Trophoblast cell (in vitro differentiated cells and primary cell): ENCODE measurements around the gene LDB3.

Experiments
- DNase-seq, 2 donors: peaks; one replicate each; pipeline ENCODE4 v3.0.0-alpha.2; 2016
- H2AFZ ChIP-seq: 2 replicates; pipeline ENCODE4 v1.6.1; 2013; ENCODE audit warnings: low read length, moderate library complexity, mild to moderate bottlenecking; ENCODE audit not compliant: insufficient read depth, poor library complexity
- H2AK5ac ChIP-seq: 2 replicates; pipeline ENCODE4 v1.6.1; 2013; ENCODE audit warnings: mild to moderate bottlenecking, low read length
- H2BK120ac ChIP-seq: 2 replicates; pipeline ENCODE4 v1.6.1; 2013; ENCODE audit warnings: low read length, mild to moderate bottlenecking, moderate library complexity; ENCODE audit not compliant: insufficient read depth, poor library complexity
- H2BK12ac ChIP-seq: 2 replicates; pipeline ENCODE4 v1.6.1; 2013; ENCODE audit warnings: mild to moderate bottlenecking, low read length, moderate library complexity
- H2BK5ac ChIP-seq: 2 replicates; pipeline ENCODE4 v1.6.1; 2013; ENCODE audit warnings: low read length, low read depth, moderate library complexity, mild to moderate bottlenecking; ENCODE audit not compliant: poor library complexity
- H3K14ac ChIP-seq: 2 replicates; pipeline ENCODE4 v1.6.1; 2013; ENCODE audit warnings: mild to moderate bottlenecking, low read length
- H3K18ac ChIP-seq: 2 replicates; pipeline ENCODE4 v1.6.1; 2013; ENCODE audit warnings: mild to moderate bottlenecking, low read length
- H3K23ac ChIP-seq: 2 replicates; pipeline ENCODE4 v1.6.1; 2013; ENCODE audit warnings: low read length
- H3K27ac ChIP-seq: 2 replicates; pipeline ENCODE4 v1.5.1; 2013; ENCODE audit warnings: low read depth, mild to moderate bottlenecking, inconsistent platforms, low read length, moderate library complexity
- H3K27me3 ChIP-seq: 2 replicates; pipeline ENCODE4 v1.6.1; 2013; ENCODE audit warnings: inconsistent platforms, mild to moderate bottlenecking, low read length, moderate library complexity; ENCODE audit not compliant: insufficient read depth
- H3K36me3 ChIP-seq, 2 experiments: 1 replicate in 1 of 2; 2 replicates in 1 of 2; pipeline ENCODE4 v1.6.1; 2013; ENCODE audit warnings: low read length in 2 of 2, mild to moderate bottlenecking in 2 of 2, moderate library complexity in 1 of 2; ENCODE audit not compliant: insufficient read depth in 2 of 2, control insufficient read depth in 1 of 2
- H3K4ac ChIP-seq: 2 replicates; pipeline ENCODE4 v1.6.1; 2013; ENCODE audit warnings: low read depth, mild to moderate bottlenecking, low read length, moderate library complexity
- H3K4me1 ChIP-seq, 2 experiments: 1 replicate in 1 of 2; 2 replicates in 1 of 2; pipeline ENCODE4 v1.6.1; 2013; ENCODE audit warnings: low read length in 2 of 2, mild to moderate bottlenecking in 2 of 2, moderate library complexity in 1 of 2; ENCODE audit not compliant: insufficient read depth in 2 of 2, control insufficient read depth in 1 of 2
- H3K4me2 ChIP-seq: 2 replicates; pipeline ENCODE4 v1.6.1; 2013; ENCODE audit warnings: inconsistent platforms, mild to moderate bottlenecking, low read length, moderate library complexity
- H3K4me3 ChIP-seq: 2 replicates; pipeline ENCODE4 v1.5.1; 2013; ENCODE audit warnings: mild to moderate bottlenecking, low read depth, low read length, inconsistent platforms
- H3K79me1 ChIP-seq: one replicate; pipeline ENCODE4 v1.6.1; 2013; ENCODE audit warnings: low read length
- H3K79me2 ChIP-seq: 2 replicates; pipeline ENCODE4 v1.6.1; 2013; ENCODE audit warnings: low read length, mild to moderate bottlenecking; ENCODE audit not compliant: control insufficient read depth, insufficient read depth, poor library complexity
- H3K9ac ChIP-seq: 2 replicates; pipeline ENCODE4 v1.6.1; 2013; ENCODE audit warnings: mild to moderate bottlenecking, low read length
- H3K9me3 ChIP-seq: 2 replicates; pipeline ENCODE4 v1.6.1; 2013; ENCODE audit warnings: low read depth, mild to moderate bottlenecking, control low read depth, inconsistent platforms, low read length; ENCODE audit not compliant: insufficient read depth
- H4K12ac ChIP-seq: 2 replicates; pipeline ENCODE4 v1.6.1; 2013; ENCODE audit warnings: low read depth, mild to moderate bottlenecking, low read length, moderate library complexity
- H4K8ac ChIP-seq: 2 replicates; pipeline ENCODE4 v1.6.1; 2013; ENCODE audit warnings: low read depth, mild to moderate bottlenecking, low read length, moderate library complexity
- H4K91ac ChIP-seq: one replicate; pipeline ENCODE4 v1.6.1; 2013; ENCODE audit warnings: low read depth, mild to moderate bottlenecking, low read length, moderate library complexity
- WGBS: extraction: QIAGEN DNeasy Blood & Tissue Kit; methylation state at CpG from one replicate; pipeline ENCODE4 v1.1.7; 2013; ENCODE audit warnings: missing lambda C conversion rate; ENCODE audit not compliant: insufficient read length, insufficient coverage; ENCODE audit errors: extremely low coverage; 5-methylcytosine and 5-hydroxymethylcytosine counted together

LDB3 gene

GRCh38 chr10:86659721-86660453 lies 8.4 kb upstream of the LDB3 start:
- no peaks in the 10 kb centered on the region for H3K79me2 ChIP-seq
- no peaks in the 10 kb centered on the region for H3K27me3 ChIP-seq
- no peak overlapping the region for H4K12ac ChIP-seq
- H3K4me2 ChIP-seq = no peak overlapping the region
- no peak overlapping the region for H3K18ac ChIP-seq
- H2AK5ac ChIP-seq = no peak overlapping the region
- no peak overlapping the region for H2BK5ac ChIP-seq
- H3K4me3 ChIP-seq = no peak overlapping the region
- H2BK120ac ChIP-seq = no peak overlapping the region
- WGBS = no CpG with 5 or more reads among the region's 17 CpGs
- H3K9ac ChIP-seq = no peak overlapping the region
- H4K8ac ChIP-seq = no peak overlapping the region
- peaks cover 1% of the 10 kb centered on the region for H3K9me3 ChIP-seq
- H3K79me1 ChIP-seq = no peaks in the 10 kb centered on the region
- no peak overlapping the region for H2BK12ac ChIP-seq
- peaks cover 2 to 4% of the 10 kb centered on the region in 2 experiments for H3K4me1 ChIP-seq
- no peak overlapping the region for H3K14ac ChIP-seq
- no peaks in the 10 kb centered on the region for H3K36me3 ChIP-seq
- no peak overlapping the region for H3K4ac ChIP-seq
- no peak overlapping the region for H3K27ac ChIP-seq
- no peak overlapping the region for H2AFZ ChIP-seq
- DNase-seq = no peak
- no peak overlapping the region for H4K91ac ChIP-seq
- H3K23ac ChIP-seq = no peak overlapping the region

GRCh38 chr10:86661161-86662025 lies 6.9 kb upstream of the LDB3 start:
- Histone ChIP-seq H3K79me2 (no peaks in the 10 kb centered on the region), H3K4me2 (no peak overlapping the region), H4K91ac (no peak overlapping the region), H3K4ac (no peak overlapping the region), H2AK5ac (no peak overlapping the region), H3K79me1 (no peaks in the 10 kb centered on the region), H2BK12ac (no peak overlapping the region), H3K27me3 (no peaks in the 10 kb centered on the region), H3K4me1 (peaks cover 11 to 17% of the 10 kb centered on the region in 2 experiments), H3K36me3 (no peaks in the 10 kb centered on the region), H3K9ac (no peak overlapping the region), H3K18ac (no peak overlapping the region), H2BK120ac (no peak overlapping the region), H2AFZ (no peak overlapping the region), H3K27ac (no peak overlapping the region), H3K4me3 (no peak overlapping the region), H3K14ac (no peak overlapping the region), H3K23ac (no peak overlapping the region), H2BK5ac (no peak overlapping the region), H3K9me3 (peaks cover 1% of the 10 kb centered on the region), H4K8ac (no peak overlapping the region), H4K12ac (no peak overlapping the region)
- DNase-seq = no peak
- WGBS = no CpG with 5 or more reads among the region's 17 CpGs

- no CpG with 5 or more reads among the region's 19 CpGs for WGBS
- Histone ChIP-seq H4K8ac (no peak overlapping the region), H3K18ac (no peak overlapping the region), H3K79me2 (no peaks in the 10 kb centered on the region), H3K27ac (no peak overlapping the region), H3K4ac (no peak overlapping the region), H2AFZ (no peak overlapping the region), H4K12ac (no peak overlapping the region), H3K79me1 (no peaks in the 10 kb centered on the region), H3K36me3 (no peaks in the 10 kb centered on the region), H2BK5ac (no peak overlapping the region), H2AK5ac (no peak overlapping the region), H2BK120ac (no peak overlapping the region), H3K9ac (no peak overlapping the region), H3K4me3 (no peak overlapping the region), H3K23ac (no peak overlapping the region), H2BK12ac (no peak overlapping the region), H3K14ac (no peak overlapping the region), H4K91ac (no peak overlapping the region), H3K4me2 (no peak overlapping the region), H3K27me3 (no peaks in the 10 kb centered on the region), H3K4me1 (peaks cover 11 to 21% of the 10 kb centered on the region in 2 experiments), H3K9me3 (no peaks in the 10 kb centered on the region)
- no peak for DNase-seq
Observed at GRCh38 chr10:86662186-86663045, 5.9 kb upstream of the LDB3 start.

- Histone ChIP-seq H3K36me3 (no peaks in the 10 kb centered on the region), H4K8ac (no peak overlapping the region), H3K9ac (no peak overlapping the region), H3K27ac (no peak overlapping the region), H3K9me3 (no peaks in the 10 kb centered on the region), H3K23ac (no peak overlapping the region), H4K12ac (no peak overlapping the region), H4K91ac (no peak overlapping the region), H2AFZ (no peak overlapping the region), H2BK12ac (no peak overlapping the region), H3K79me2 (no peaks in the 10 kb centered on the region), H3K4me2 (no peak overlapping the region), H3K4ac (no peak overlapping the region), H2AK5ac (no peak overlapping the region), H3K14ac (no peak overlapping the region), H3K4me1 (peaks cover 14 to 24% of the 10 kb centered on the region in 2 experiments), H3K27me3 (no peaks in the 10 kb centered on the region), H3K4me3 (no peak overlapping the region), H3K18ac (no peak overlapping the region), H2BK5ac (no peak overlapping the region), H3K79me1 (peaks cover 3% of the 10 kb centered on the region), H2BK120ac (no peak overlapping the region)
- WGBS = no CpG with 5 or more reads among the region's 8 CpGs
- no peak for DNase-seq
Observed at GRCh38 chr10:86663046-86663345, 5.3 kb upstream of the LDB3 start.
